GM23248 (cell line): ENCODE measurements around the gene MT1F.

Source experiments
- EZH2 ChIP-seq: fragments of 200-600 bp; sonication (generic); IDR thresholded peaks from 2 replicates; pipeline ENCODE4 v1.6.1; 2018; ENCODE audit warnings: antibody characterized with exemption, mild to moderate bottlenecking; ENCODE audit not compliant: insufficient read depth, poor library complexity, severe bottlenecking
- EZH2phosphoT487 ChIP-seq: fragments of 200-600 bp; sonication (generic); IDR thresholded peaks from 2 replicates; pipeline ENCODE4 v1.6.1; 2018; ENCODE audit warnings: antibody characterized with exemption, moderate library complexity, mild to moderate bottlenecking, low read depth; ENCODE audit not compliant: insufficient read depth

DNA sequence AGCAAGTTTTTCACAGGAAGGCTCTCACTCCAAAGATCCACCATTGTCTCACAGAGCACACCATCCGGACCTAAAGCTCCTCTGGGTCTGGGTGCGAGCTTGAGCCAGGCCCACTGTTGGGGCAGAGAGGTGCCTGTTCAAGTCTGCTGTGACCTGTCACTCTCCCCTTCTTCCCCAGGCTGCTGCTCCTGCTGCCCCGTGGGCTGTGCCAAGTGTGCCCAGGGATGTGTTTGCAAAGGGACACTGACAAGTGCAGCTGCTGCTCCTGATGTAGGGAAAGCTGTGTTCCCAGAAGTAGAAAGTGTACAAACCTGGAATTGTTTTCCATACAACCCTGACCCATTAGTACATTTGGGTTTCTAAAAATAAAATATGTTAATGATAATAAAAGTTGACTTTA, 19.7 kb downstream of the MT1F start:
- TF ChIP-seq EZH2phosphoT487 (no peak), EZH2 (no peak)
